Endothelial cell of umbilical vein (primary cell): Measurements from ENCODE around the gene RASSF6. TPM values are rescaled to one million over a fixed set of nuclear protein-coding genes. Genes with fewer than 3 reads are reported as not detected.

Experiments used
- BruUV-seq: library from RNA; stranded (reverse); fragments of 400-500 nt; replicated peaks from 2 replicates; lab custom pipeline; 2021; lab: Mats Ljungman, UMichigan
- CTCF ChIA-PET: fragments of 300-600, 350-600 bp; sonication (Branson Sonifier 250); formaldehyde crosslinking; loops from one replicate; lab custom pipeline; 2021; ENCODE audit warnings: antibody characterized with exemption, inconsistent platforms; lab: Charles Lee
- POLR2A ChIA-PET: fragments of 300-600, 350-600 bp; sonication (Branson Sonifier 250); formaldehyde crosslinking; loops from one replicate; lab custom pipeline; 2021; ENCODE audit warnings: antibody characterized with exemption, inconsistent platforms; lab: Charles Lee
- DNase-seq: peaks from one replicate; pipeline ENCODE4 v3.0.0-alpha.2; 2011; ENCODE audit warnings: low read depth, low spot score
- FAIRE-seq: peaks from 2 replicates; lab custom pipeline; 2011; peaks lifted over from hg19 to GRCh38; lab: Jason Lieb, UNC
- H2AFZ ChIP-seq: 2 replicates; pipeline ENCODE4 v1.6.0; 2012; ENCODE audit warnings: low read depth, low read length, control low read depth, inconsistent platforms
- H3K27ac ChIP-seq: 2 replicates; pipeline ENCODE4 v1.5.1; 2011; ENCODE audit warnings: low read depth, mild to moderate bottlenecking, control low read depth, low read length, moderate library complexity; ENCODE audit not compliant: insufficient read depth
- H3K27me3 ChIP-seq, 2 experiments: 2 replicates each; pipeline versions ENCODE4 v1.6.0 to v1.6.1; 2011; ENCODE audit warnings: low read length in 2 of 2, mixed read lengths in 1 of 2; ENCODE audit not compliant: control insufficient read depth in 2 of 2, insufficient read depth in 2 of 2
- H3K36me3 ChIP-seq, 2 experiments: 2 replicates in 1 of 2; 3 replicates in 1 of 2; pipeline ENCODE4 v1.5.1; 2011; ENCODE audit warnings: low read length in 2 of 2, mild to moderate bottlenecking in 1 of 2, moderate library complexity in 1 of 2; ENCODE audit not compliant: control insufficient read depth in 2 of 2, insufficient read depth in 2 of 2; ENCODE audit errors: extremely low read depth in 1 of 2
- H3K4me1 ChIP-seq: 3 replicates; pipeline ENCODE4 v1.5.1; 2011; ENCODE audit warnings: mild to moderate bottlenecking, low read length; ENCODE audit not compliant: control insufficient read depth, insufficient read depth; ENCODE audit errors: extremely low read depth
- H3K4me2 ChIP-seq: 2 replicates; pipeline ENCODE4 v1.6.1; 2011; ENCODE audit warnings: low read length, control low read depth, mixed read lengths; ENCODE audit not compliant: insufficient read depth
- H3K4me3 ChIP-seq, 3 experiments: fragments of 200-600 bp in 1 of 3; sonication (generic), shearing (Covaris generic) in 1 of 3; replicated peaks in 1 of 3; 2 replicates each; pipeline ENCODE4 v1.5.1; 2011 to 2016; ENCODE audit warnings: control low read depth in 3 of 3, low read length in 3 of 3, mild to moderate bottlenecking in 2 of 3, inconsistent platforms in 1 of 3, low read depth in 1 of 3, moderate library complexity in 1 of 3; ENCODE audit not compliant: insufficient read depth in 1 of 3
- H3K79me2 ChIP-seq: 2 replicates; pipeline ENCODE4 v1.6.0; 2012; ENCODE audit warnings: low read length, inconsistent platforms; ENCODE audit not compliant: control insufficient read depth, insufficient read depth
- H3K9ac ChIP-seq: replicated peaks from 2 replicates; pipeline ENCODE3; 2011; ENCODE audit warnings: low read length, control low read depth; ENCODE audit not compliant: insufficient read depth; ENCODE audit errors: extremely low read depth
- H3K9me1 ChIP-seq: replicated peaks from 3 replicates; pipeline ENCODE4 v1.6.0; 2011; ENCODE audit warnings: mild to moderate bottlenecking, low read length; ENCODE audit not compliant: control insufficient read depth, insufficient read depth; ENCODE audit errors: extremely low read depth
- H3K9me3 ChIP-seq: replicated peaks from 2 replicates; pipeline ENCODE4 v1.5.1; 2012; ENCODE audit warnings: low read length, inconsistent platforms; ENCODE audit not compliant: control insufficient read depth, insufficient read depth
- H4K20me1 ChIP-seq: replicated peaks from 2 replicates; pipeline ENCODE3; 2011; ENCODE audit warnings: mild to moderate bottlenecking, low read length; ENCODE audit not compliant: control insufficient read depth, insufficient read depth; ENCODE audit errors: extremely low read depth
- CTCF ChIP-seq, 2 donors: IDR thresholded peaks; 1 replicate in 1 of 2; 2 replicates in 1 of 2; pipeline ENCODE4 v1.5.1; 2011; ENCODE audit warnings: low read length in 2 of 2, mild to moderate bottlenecking in 2 of 2, moderate library complexity in 2 of 2, control low read depth in 1 of 2, inconsistent platforms in 1 of 2, low read depth in 1 of 2; ENCODE audit not compliant: insufficient read depth in 1 of 2; ENCODE audit errors: extremely low read depth in 1 of 2
- EZH2 ChIP-seq: IDR thresholded peaks from 2 replicates; pipeline ENCODE4 v1.6.1; 2012; ENCODE audit warnings: borderline replicate concordance, low read depth, mild to moderate bottlenecking, moderate library complexity, low read length, inconsistent platforms; ENCODE audit not compliant: severe bottlenecking
- FOS ChIP-seq: IDR thresholded peaks from 2 replicates; pipeline ENCODE4 v1.6.1; 2011; ENCODE audit warnings: mild to moderate bottlenecking, low read length, moderate library complexity, borderline replicate concordance; ENCODE audit not compliant: insufficient read depth
- GATA2 ChIP-seq: IDR thresholded peaks from 2 replicates; pipeline ENCODE4 v1.7.0; 2011; ENCODE audit warnings: low read depth, mild to moderate bottlenecking, moderate library complexity, mixed read lengths, low read length; ENCODE audit not compliant: insufficient read length, insufficient read depth
- JUN ChIP-seq: IDR thresholded peaks from 2 replicates; pipeline ENCODE4 v1.6.1; 2011; ENCODE audit warnings: borderline replicate concordance, low read depth; ENCODE audit not compliant: insufficient read length, insufficient read depth
- MAX ChIP-seq: IDR thresholded peaks from 2 replicates; pipeline ENCODE4 v1.6.1; 2011; ENCODE audit not compliant: insufficient read depth, insufficient read length
- MYC ChIP-seq: IDR thresholded peaks from one replicate; pipeline ENCODE4 v1.6.1; 2011; ENCODE audit warnings: mild to moderate bottlenecking, low read depth, low read length
- POLR2A ChIP-seq: IDR thresholded peaks from 2 replicates; pipeline ENCODE4 v1.6.1; 2012; ENCODE audit warnings: low read depth, mild to moderate bottlenecking, control low read depth, low read length
- POLR2AphosphoS5 ChIP-seq: IDR thresholded peaks from 2 replicates; pipeline ENCODE4 v1.6.1; 2012; ENCODE audit warnings: low read depth, mild to moderate bottlenecking, control low read depth, low read length, moderate library complexity; ENCODE audit not compliant: insufficient read depth
- dilution Hi-C: fragments of 300-500 bp; cut with MboI; formaldehyde crosslinking; loops from one replicate; pipeline ENCODE4 v1.15.0; 2019; ENCODE audit warnings: low sequenced_read_pairs; ENCODE audit not compliant: extremely low pct_ligation_motif_present
- intact Hi-C: fragments of 100-400 bp; cut with micrococcal nuclease; formaldehyde crosslinking; loops from one replicate; pipeline ENCODE4 v1.10.0; 2022
- polyA plus RNA-seq, 4 experiments: library from polyadenylated mRNA; depleted of rRNA in 3 of 4; stranded (reverse) in 3 of 4; unstranded in 1 of 4; fragments of >200 nt; gene quantifications; 2 replicates each; pipeline versions ENCODE4 v1.2.1 to v1.2.3, GENCODE V29; 2011 to 2012; ENCODE audit warnings: missing spikeins in 1 of 4
- total RNA-seq: library from RNA; stranded (reverse); gene quantifications from 2 replicates; pipeline ENCODE4 v1.2.3, GENCODE V29; 2021

RASSF6 gene
- total and polyA plus RNA-seq, 2 donors (not counting 3 experiments of a cell fraction or from before 2014, with no cell fraction given), result not detected

GRCh38 chr4:73599182-73599581 lies 21.1 kb downstream of the RASSF6 start:
- H3K27me3 ChIP-seq, result no peaks in the 10 kb centered on the region
- no peaks in the 10 kb centered on the region for H3K9me3 ChIP-seq
- peak overlapping the region; percentile 33 for H2AFZ ChIP-seq
- ChIA-PET CTCF (interaction anchor here (0.6 to 1.7 kb wide), 4 partner anchors 26 to 536 kb away, joined by 3 to 7 read pairs (median 4); no protein-coding TSS in a partner anchor), POLR2A (no interaction called here)
- DNase-seq (peak; percentile 24), FAIRE-seq (no peak)
- dilution Hi-C loops (no loop called here), intact Hi-C loops (no loop called here)
- no peak overlapping the region for H3K27ac ChIP-seq
- H3K4me2 ChIP-seq, result no peak overlapping the region
- no peaks in the 10 kb centered on the region for H3K36me3 ChIP-seq
- H3K9ac ChIP-seq, result no peak overlapping the region
- no peaks in the 10 kb centered on the region for H3K79me2 ChIP-seq
- H3K4me3 ChIP-seq, result no peak overlapping the region
- H4K20me1 ChIP-seq, result no peaks in the 10 kb centered on the region
- H3K9me1 ChIP-seq, result no peaks in the 10 kb centered on the region
- BruUV-seq, result no TSS peak
- no peaks in the 10 kb centered on the region for H3K4me1 ChIP-seq
- TF ChIP-seq EZH2 (no peak), GATA2 (no peak), MYC (no peak), POLR2A (no peak), POLR2AphosphoS5 (no peak), MAX (no peak), FOS (no peak), JUN (no peak), CTCF (IDR thresholded peaks at IDR 0.05; ENCODE audit: extremely low read depth in 1 of 2, insufficient read depth in 1 of 2, low read depth in 1 of 2, low read length in 2 of 2) (no peak)
